GM12878 (cell line): ENCODE data around the gene USP15. TPM values are rescaled to one million over a fixed set of nuclear protein-coding genes. Genes with fewer than 3 reads are reported as not detected.

Experiments used
- ATAC-seq: fragments of 200-7000 bp; cut with Tn5 transposase; 3 replicates; pipeline ENCODE4 v1.9.1; 2020; ENCODE audit warnings: mild to moderate bottlenecking, moderate library complexity
- BruUV-seq: library from RNA; stranded (reverse); fragments of 400-500 nt; replicated peaks from 2 replicates; lab custom pipeline; 2021; lab: Mats Ljungman, UMichigan
- CTCF ChIA-PET: fragments of 300-600 bp; sonication (Branson Sonifier 250); formaldehyde crosslinking; extraction: SDS; loops from one replicate; lab custom pipeline; 2021; ENCODE audit warnings: inconsistent platforms; lab: Yijun Ruan, JAX
- POLR2A ChIA-PET: fragments of 350-600 bp; formaldehyde crosslinking; extraction: SDS; loops from one replicate; lab custom pipeline; 2021; ENCODE audit warnings: inconsistent platforms; lab: Charles Lee
- RAD21 ChIA-PET: fragments of 300-600 bp; sonication (Branson Sonifier 250); formaldehyde crosslinking; loops from one replicate; lab custom pipeline; 2023; ENCODE audit warnings: antibody characterized with exemption; ENCODE audit not compliant: unreplicated experiment; lab: Charles Lee
- SMC1A ChIA-PET: fragments of 300-600 bp; sonication (Branson Sonifier 250); formaldehyde crosslinking; loops from one replicate; lab custom pipeline; 2023; ENCODE audit not compliant: unreplicated experiment, uncharacterized antibody; lab: Charles Lee
- DNase-seq: peaks from one replicate; pipeline ENCODE4 v3.0.0-alpha.2; 2011; ENCODE audit warnings: low read depth, low spot score
- FAIRE-seq: peaks from 3 replicates; lab custom pipeline; 2011; peaks lifted over from hg19 to GRCh38; lab: Jason Lieb, UNC
- H2AFZ ChIP-seq: 2 replicates; pipeline ENCODE4 v1.6.0; 2011; ENCODE audit warnings: low read depth, low read length, control low read depth; ENCODE audit not compliant: control insufficient read depth
- H3K27ac ChIP-seq: 2 replicates; pipeline ENCODE4 v1.5.1; 2011; ENCODE audit warnings: control low read depth; ENCODE audit not compliant: control insufficient read depth, insufficient read depth
- H3K27me3 ChIP-seq, 2 experiments: replicated peaks in 1 of 2; 2 replicates each; pipeline versions ENCODE4 v1.6.0 to v1.6.1; 2011; ENCODE audit warnings: low read length in 1 of 2; ENCODE audit not compliant: control insufficient read depth in 2 of 2, insufficient read depth in 2 of 2
- H3K36me3 ChIP-seq, 2 experiments: 2 replicates each; pipeline ENCODE4 v1.5.1; 2011; ENCODE audit warnings: low read length in 1 of 2; ENCODE audit not compliant: control insufficient read depth in 2 of 2, insufficient read depth in 2 of 2
- H3K4me1 ChIP-seq: 2 replicates; pipeline ENCODE4 v1.6.1; 2011; ENCODE audit warnings: mild to moderate bottlenecking, low read length, moderate library complexity, mixed read lengths; ENCODE audit not compliant: control insufficient read depth, insufficient read depth
- H3K4me2 ChIP-seq: 2 replicates; pipeline ENCODE4 v1.6.0; 2011; ENCODE audit warnings: control low read depth; ENCODE audit not compliant: control insufficient read depth, insufficient read depth
- H3K4me3 ChIP-seq: fragments of 200-600 bp; sonication (generic); 2 replicates; pipeline ENCODE4 v1.5.1; 2016
- H3K79me2 ChIP-seq: 2 replicates; pipeline ENCODE4 v1.6.0; 2011; ENCODE audit warnings: low read length; ENCODE audit not compliant: control insufficient read depth, insufficient read depth
- H3K9ac ChIP-seq: 2 replicates; pipeline ENCODE4 v1.8.0; 2011; ENCODE audit warnings: low read length, control low read depth, mixed read lengths; ENCODE audit not compliant: control insufficient read depth, insufficient read depth
- H3K9me3 ChIP-seq: replicated peaks from 3 replicates; pipeline ENCODE4 v1.5.1; 2011; ENCODE audit warnings: mild to moderate bottlenecking, low read length; ENCODE audit not compliant: control insufficient read depth, insufficient read depth
- H4K20me1 ChIP-seq: 2 replicates; pipeline ENCODE4 v1.6.0; 2011; ENCODE audit not compliant: control insufficient read depth, insufficient read depth
- ASH2L ChIP-seq: fragments of 300-600, 200-600 bp; sonication (generic); IDR thresholded peaks from 2 replicates; pipeline ENCODE4 v1.6.1; 2017; ENCODE audit warnings: low read depth, mild to moderate bottlenecking, borderline replicate concordance
- ATF7 ChIP-seq: fragments of 450-650 bp; IDR thresholded peaks from 2 replicates; pipeline ENCODE4 v1.6.1; 2016; ENCODE audit warnings: low read depth, mild to moderate bottlenecking
- CBX3 ChIP-seq: fragments of 200-600 bp; sonication (generic); IDR thresholded peaks from 2 replicates; pipeline ENCODE4 v1.6.1; 2016; ENCODE audit warnings: low read depth, borderline replicate concordance
- HCFC1 ChIP-seq: fragments of 150-350 bp; IDR thresholded peaks from 2 replicates; pipeline ENCODE4 v1.6.1; 2014; ENCODE audit warnings: low read length
- HDAC6 ChIP-seq: fragments of 200-600 bp; sonication (generic); IDR thresholded peaks from one replicate; pipeline ENCODE4 v1.8.0; 2017; ENCODE audit warnings: antibody characterized with exemption; ENCODE audit not compliant: unreplicated experiment
- MTA2 ChIP-seq: fragments of 450-650 bp; IDR thresholded peaks from 2 replicates; pipeline ENCODE4 v1.6.1; 2016; ENCODE audit warnings: low read depth, mild to moderate bottlenecking, moderate library complexity
- NBN ChIP-seq: fragments of 450-650 bp; IDR thresholded peaks from 2 replicates; pipeline ENCODE4 v1.6.1; 2016
- NFIC ChIP-seq: IDR thresholded peaks from 2 replicates; pipeline ENCODE4 v1.6.1; 2012; ENCODE audit warnings: low read depth, mild to moderate bottlenecking, inconsistent platforms, low read length, moderate library complexity
- SPI1 ChIP-seq: IDR thresholded peaks from 2 replicates; pipeline ENCODE4 v1.6.1; 2011; ENCODE audit warnings: low read depth, mild to moderate bottlenecking, low read length, moderate library complexity, borderline replicate concordance; ENCODE audit not compliant: insufficient read depth
- STAT1 ChIP-seq: fragments of 450-650 bp; conservative IDR thresholded peaks from 2 replicates; pipeline ENCODE4 v1.6.1; 2014; ENCODE audit warnings: antibody characterized with exemption, mild to moderate bottlenecking
- TCF3 ChIP-seq: IDR thresholded peaks from 2 replicates; pipeline ENCODE4 v1.6.1; 2012; ENCODE audit warnings: low read depth, mild to moderate bottlenecking, low read length, borderline replicate concordance; ENCODE audit not compliant: insufficient read depth
- WGBS: methylation state at CpG from one replicate; pipeline ENCODE4 v1.1.6; 2016; ENCODE audit warnings: low lambda C conversion rate; ENCODE audit not compliant: insufficient replicate concordance, insufficient coverage; ENCODE audit errors: missing lambda C conversion rate; 5-methylcytosine and 5-hydroxymethylcytosine counted together
- in situ Hi-C: fragments of 300-500 bp; cut with MboI; formaldehyde crosslinking; loops from 9 replicates; pipeline ENCODE4 v1.14.3; 2018; ENCODE audit warnings: mixed read lengths
- intact Hi-C: fragments of 100-400 bp; cut with micrococcal nuclease; formaldehyde crosslinking; loops from one replicate; pipeline ENCODE4 v1.14.2; 2022; ENCODE audit not compliant: unreplicated experiment
- polyA plus RNA-seq, 11 experiments: library from polyadenylated mRNA; depleted of rRNA in 4 of 11; unstranded in 6 of 11; stranded (reverse) in 5 of 11; fragments of >200 nt; fragmentation: Nextera tagmentation in 4 of 11; fragmentation: Illumina TruSeq in 1 of 11; extraction: Ambion mirVana in 4 of 11; extraction: Trizol in 1 of 11; gene quantifications; 1 replicate in 1 of 11; 2 replicates in 10 of 11; pipeline versions ENCODE4 v1.2.1 to v1.2.3, GENCODE V29; 2011 to 2016; ENCODE audit warnings: inconsistent platforms in 2 of 11, missing spikeins in 2 of 11, low read depth in 1 of 11
- total RNA-seq, 4 experiments: library from RNA; depleted of rRNA in 3 of 4; stranded (reverse); fragments of >200 nt in 3 of 4; fragmentation: Illumina TruSeq in 1 of 4; extraction: Trizol in 1 of 4; gene quantifications; 2 replicates each; pipeline versions ENCODE4 v1.2.1 to v1.2.3, GENCODE V29; 2013 to 2021
- TF ChIP-seq, protein P1 (sequence below): fragments of 450-650 bp; IDR thresholded peaks from 2 replicates; pipeline ENCODE4 v1.6.1; 2017; ENCODE audit warnings: low read depth, mild to moderate bottlenecking, moderate library complexity
- TF ChIP-seq, protein P2 (sequence below): IDR thresholded peaks from 2 replicates; pipeline ENCODE4 v1.6.1; 2011; ENCODE audit warnings: low read depth, low read length, improper control_type of control experiment, borderline replicate concordance
- TF ChIP-seq, protein P3 (sequence below): fragments of 450-650 bp; IDR thresholded peaks from 2 replicates; pipeline ENCODE4 v1.6.1; 2017; ENCODE audit warnings: mild to moderate bottlenecking, moderate library complexity

Gene USP15
- total and polyA plus RNA-seq, 10 of the 15 experiments (the other 5 are each of a cell fraction or from before 2014, with no cell fraction given): 57.6 to 101 (median 90.2) TPM

DNA sequence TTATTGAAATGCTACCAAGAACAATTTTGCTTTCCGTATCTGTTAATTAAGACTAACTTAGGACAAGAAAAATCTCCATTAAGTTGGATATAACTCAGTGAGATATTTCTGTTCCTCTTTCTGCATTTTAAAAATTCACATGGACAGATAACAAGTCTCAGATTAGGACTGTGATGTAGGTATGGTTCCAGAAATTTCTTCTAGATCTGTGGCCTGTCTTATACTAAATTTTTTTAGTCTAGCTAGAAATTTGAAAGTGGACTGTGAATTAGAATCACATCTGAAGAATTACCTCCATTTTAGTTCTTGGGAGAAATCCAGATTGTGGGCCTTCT is 41.6 kb downstream of the USP15 start:
- no peaks in the 10 kb centered on the region for H3K4me1 ChIP-seq
- SMC1A ChIA-PET: interaction anchor here (1.0 to 1.2 kb wide), 2 partner anchors 25 to 34 kb away, joined by 3 read pairs; no protein-coding TSS in a partner anchor
- ATAC-seq (peak; percentile 63), FAIRE-seq (peak; percentile 71), DNase-seq (no peak)
- WGBS: 93% methylated on average over 1 of the region's 1 CpG
- peaks cover 20% of the 10 kb centered on the region for H3K9me3 ChIP-seq
- intact Hi-C loops (loop anchor here (5.0 kb wide), 1 partner anchor 39 kb away; the partner anchor contains the start of gene USP15), in situ Hi-C loops (no loop called here)
- no peaks in the 10 kb centered on the region for H3K27me3 ChIP-seq
- RAD21 ChIA-PET: no interaction called here
- H3K27ac ChIP-seq: 0 out of 2 replicates have a peak overlapping the region, but pooled peaks have one; percentile 10
- H3K79me2 ChIP-seq: peaks cover 34% of the 10 kb centered on the region
- H3K4me3 ChIP-seq: no peak overlapping the region
- H3K36me3 ChIP-seq: peaks cover 9 to 40% of the 10 kb centered on the region in 2 experiments
- no peak overlapping the region for H3K4me2 ChIP-seq
- no peak overlapping the region for H3K9ac ChIP-seq
- POLR2A ChIA-PET: no interaction called here
- H2AFZ ChIP-seq: no peak overlapping the region
- CTCF ChIA-PET: no interaction called here
- no peak for TF ChIP-seq HCFC1
- TF ChIP-seq, protein P1, sequence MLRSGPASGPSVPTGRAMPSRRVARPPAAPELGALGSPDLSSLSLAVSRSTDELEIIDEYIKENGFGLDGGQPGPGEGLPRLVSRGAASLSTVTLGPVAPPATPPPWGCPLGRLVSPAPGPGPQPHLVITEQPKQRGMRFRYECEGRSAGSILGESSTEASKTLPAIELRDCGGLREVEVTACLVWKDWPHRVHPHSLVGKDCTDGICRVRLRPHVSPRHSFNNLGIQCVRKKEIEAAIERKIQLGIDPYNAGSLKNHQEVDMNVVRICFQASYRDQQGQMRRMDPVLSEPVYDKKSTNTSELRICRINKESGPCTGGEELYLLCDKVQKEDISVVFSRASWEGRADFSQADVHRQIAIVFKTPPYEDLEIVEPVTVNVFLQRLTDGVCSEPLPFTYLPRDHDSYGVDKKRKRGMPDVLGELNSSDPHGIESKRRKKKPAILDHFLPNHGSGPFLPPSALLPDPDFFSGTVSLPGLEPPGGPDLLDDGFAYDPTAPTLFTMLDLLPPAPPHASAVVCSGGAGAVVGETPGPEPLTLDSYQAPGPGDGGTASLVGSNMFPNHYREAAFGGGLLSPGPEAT: 0 out of 2 replicates have a peak, but pooled peaks have one; percentile 28
- 0 out of 2 replicates have a peak, but pooled peaks have one; percentile 16 for TF ChIP-seq MTA2
- no peak for TF ChIP-seq NBN
- TF ChIP-seq ATF7: no peak
- TF ChIP-seq, protein P2, sequence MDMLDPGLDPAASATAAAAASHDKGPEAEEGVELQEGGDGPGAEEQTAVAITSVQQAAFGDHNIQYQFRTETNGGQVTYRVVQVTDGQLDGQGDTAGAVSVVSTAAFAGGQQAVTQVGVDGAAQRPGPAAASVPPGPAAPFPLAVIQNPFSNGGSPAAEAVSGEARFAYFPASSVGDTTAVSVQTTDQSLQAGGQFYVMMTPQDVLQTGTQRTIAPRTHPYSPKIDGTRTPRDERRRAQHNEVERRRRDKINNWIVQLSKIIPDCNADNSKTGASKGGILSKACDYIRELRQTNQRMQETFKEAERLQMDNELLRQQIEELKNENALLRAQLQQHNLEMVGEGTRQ: no peak
- no peak for TF ChIP-seq TCF3
- no peak for TF ChIP-seq CBX3
- no peak for TF ChIP-seq STAT1
- no peak for TF ChIP-seq ASH2L
- TF ChIP-seq NFIC: no peak
- TF ChIP-seq, protein P3, sequence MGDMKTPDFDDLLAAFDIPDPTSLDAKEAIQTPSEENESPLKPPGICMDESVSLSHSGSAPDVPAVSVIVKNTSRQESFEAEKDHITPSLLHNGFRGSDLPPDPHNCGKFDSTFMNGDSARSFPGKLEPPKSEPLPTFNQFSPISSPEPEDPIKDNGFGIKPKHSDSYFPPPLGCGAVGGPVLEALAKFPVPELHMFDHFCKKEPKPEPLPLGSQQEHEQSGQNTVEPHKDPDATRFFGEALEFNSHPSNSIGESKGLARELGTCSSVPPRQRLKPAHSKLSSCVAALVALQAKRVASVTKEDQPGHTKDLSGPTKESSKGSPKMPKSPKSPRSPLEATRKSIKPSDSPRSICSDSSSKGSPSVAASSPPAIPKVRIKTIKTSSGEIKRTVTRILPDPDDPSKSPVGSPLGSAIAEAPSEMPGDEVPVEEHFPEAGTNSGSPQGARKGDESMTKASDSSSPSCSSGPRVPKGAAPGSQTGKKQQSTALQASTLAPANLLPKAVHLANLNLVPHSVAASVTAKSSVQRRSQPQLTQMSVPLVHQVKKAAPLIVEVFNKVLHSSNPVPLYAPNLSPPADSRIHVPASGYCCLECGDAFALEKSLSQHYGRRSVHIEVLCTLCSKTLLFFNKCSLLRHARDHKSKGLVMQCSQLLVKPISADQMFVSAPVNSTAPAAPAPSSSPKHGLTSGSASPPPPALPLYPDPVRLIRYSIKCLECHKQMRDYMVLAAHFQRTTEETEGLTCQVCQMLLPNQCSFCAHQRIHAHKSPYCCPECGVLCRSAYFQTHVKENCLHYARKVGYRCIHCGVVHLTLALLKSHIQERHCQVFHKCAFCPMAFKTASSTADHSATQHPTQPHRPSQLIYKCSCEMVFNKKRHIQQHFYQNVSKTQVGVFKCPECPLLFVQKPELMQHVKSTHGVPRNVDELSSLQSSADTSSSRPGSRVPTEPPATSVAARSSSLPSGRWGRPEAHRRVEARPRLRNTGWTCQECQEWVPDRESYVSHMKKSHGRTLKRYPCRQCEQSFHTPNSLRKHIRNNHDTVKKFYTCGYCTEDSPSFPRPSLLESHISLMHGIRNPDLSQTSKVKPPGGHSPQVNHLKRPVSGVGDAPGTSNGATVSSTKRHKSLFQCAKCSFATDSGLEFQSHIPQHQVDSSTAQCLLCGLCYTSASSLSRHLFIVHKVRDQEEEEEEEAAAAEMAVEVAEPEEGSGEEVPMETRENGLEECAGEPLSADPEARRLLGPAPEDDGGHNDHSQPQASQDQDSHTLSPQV: no peak
- peak; percentile 32; the same call in 1 of the 2 replicates for TF ChIP-seq SPI1
- TF ChIP-seq HDAC6: no peak
- BruUV-seq: no TSS peak
- H4K20me1 ChIP-seq: no peaks in the 10 kb centered on the region
